Natural killer cell (primary cell): ENCODE data around the gene PLCB1. TPM values are rescaled to one million over a fixed set of nuclear protein-coding genes. Genes with fewer than 3 reads are reported as not detected.

ENCODE experiments used
- ATAC-seq, 3 donors: fragments of 150-1000 bp in 2 of 3; fragments of 200-7000 bp in 1 of 3; cut with Tn5 transposase; 1 replicate in 1 of 3; 2 replicates in 2 of 3; pipeline ENCODE4 v1.10.0; 2021; ENCODE audit warnings: mild to moderate bottlenecking in 2 of 3, moderate library complexity in 2 of 3
- DNase-seq, 2 donors: peaks; one replicate each; pipeline versions ENCODE4 v3.0.0 to v3.0.0-alpha.2; 2013 to 2021; ENCODE audit warnings: mixed read lengths in 1 of 2
- H3K27ac ChIP-seq: one replicate; pipeline ENCODE4 v1.5.1; 2013; ENCODE audit warnings: mild to moderate bottlenecking, low read length
- H3K27me3 ChIP-seq: one replicate; pipeline ENCODE4 v1.6.1; 2013; ENCODE audit warnings: low read length; ENCODE audit not compliant: control insufficient read depth, insufficient read depth
- H3K36me3 ChIP-seq: one replicate; pipeline ENCODE4 v1.6.1; 2013; ENCODE audit warnings: low read length; ENCODE audit not compliant: control insufficient read depth, insufficient read depth
- H3K4me1 ChIP-seq: one replicate; pipeline ENCODE4 v1.6.1; 2013; ENCODE audit warnings: low read length; ENCODE audit not compliant: control insufficient read depth, insufficient read depth
- H3K4me3 ChIP-seq: one replicate; pipeline ENCODE4 v1.5.1; 2013; ENCODE audit warnings: low read length
- H3K9me3 ChIP-seq: one replicate; pipeline ENCODE4 v1.6.1; 2013; ENCODE audit warnings: low read length; ENCODE audit not compliant: control insufficient read depth, insufficient read depth
- H3K27ac Mint-ChIP-seq, 2 donors: one replicate each; pipeline ENCODE4 v1.8.0; 2022; ENCODE audit warnings: mild to moderate bottlenecking in 2 of 2, mixed read lengths in 2 of 2, moderate library complexity in 1 of 2
- H3K27me3 Mint-ChIP-seq, 2 donors: one replicate each; pipeline ENCODE4 v1.8.0; 2022; ENCODE audit warnings: low read depth in 2 of 2, mixed read lengths in 2 of 2
- H3K36me3 Mint-ChIP-seq: one replicate; pipeline ENCODE4 v1.8.0; 2022; ENCODE audit warnings: mixed read lengths
- H3K4me1 Mint-ChIP-seq, 2 donors: one replicate each; pipeline ENCODE4 v1.8.0; 2022; ENCODE audit warnings: mixed read lengths in 2 of 2
- H3K4me3 Mint-ChIP-seq: one replicate; pipeline ENCODE4 v1.8.0; 2022; ENCODE audit warnings: mild to moderate bottlenecking, moderate library complexity, mixed read lengths
- H3K9me3 Mint-ChIP-seq, 2 donors: one replicate each; pipeline ENCODE4 v1.8.0; 2022; ENCODE audit warnings: mixed read lengths in 2 of 2
- CTCF ChIP-seq: fragments of 200-600 bp; IDR thresholded peaks from one replicate; pipeline ENCODE4 v1.8.0; 2022; ENCODE audit warnings: antibody characterized with exemption
- WGBS: methylation state at CpG from one replicate; pipeline ENCODE4 v1.1.7; 2013; ENCODE audit warnings: missing lambda C conversion rate; ENCODE audit not compliant: insufficient coverage; 5-methylcytosine and 5-hydroxymethylcytosine counted together
- intact Hi-C: fragments of 100-400 bp; cut with micrococcal nuclease; formaldehyde crosslinking; loops from one replicate; pipeline ENCODE4 v1.14.2; 2022
- total RNA-seq, 4 donors: library from RNA; stranded (reverse); fragments of 120-200 nt in 1 of 4; gene quantifications; one replicate each; pipeline versions ENCODE4 v1.2.3 to v1.2.4, GENCODE V29; 2013 to 2022

Gene PLCB1
- total RNA-seq, 3 donors from 2014 or later (not counting 1 experiment from before 2014, with no cell fraction given), result 48.7 to 66.2 (median 57.7) TPM

- H3K4me1 ChIP-seq, result no peaks in the 10 kb centered on the region
- DNase-seq (no peak), ATAC-seq (no peak)
- peaks cover 5% of the 10 kb centered on the region for H3K36me3 Mint-ChIP-seq
- no peaks in the 10 kb centered on the region for H3K9me3 ChIP-seq
- H3K27me3 ChIP-seq, result no peaks in the 10 kb centered on the region
- 87% methylated on average over 4 of the region's 4 CpGs for WGBS
- H3K4me3 ChIP-seq, result no peak overlapping the region
- peaks cover 6% of the 10 kb centered on the region for H3K36me3 ChIP-seq
- TF ChIP-seq CTCF, result no peak
- no peaks in the 10 kb centered on the region for H3K27me3 Mint-ChIP-seq
- H3K27ac ChIP-seq, result no peak overlapping the region
- no peak overlapping the region for H3K4me3 Mint-ChIP-seq
- intact Hi-C loops, result no loop called here
- H3K27ac Mint-ChIP-seq, result no peak overlapping the region
- H3K9me3 Mint-ChIP-seq, result no peaks in the 10 kb centered on the region
- H3K4me1 Mint-ChIP-seq, result no peaks in the 10 kb centered on the region
These were observed 645.8 kb downstream of the PLCB1 start for GRCh38 chr20:8777911-8778310.

DNA sequence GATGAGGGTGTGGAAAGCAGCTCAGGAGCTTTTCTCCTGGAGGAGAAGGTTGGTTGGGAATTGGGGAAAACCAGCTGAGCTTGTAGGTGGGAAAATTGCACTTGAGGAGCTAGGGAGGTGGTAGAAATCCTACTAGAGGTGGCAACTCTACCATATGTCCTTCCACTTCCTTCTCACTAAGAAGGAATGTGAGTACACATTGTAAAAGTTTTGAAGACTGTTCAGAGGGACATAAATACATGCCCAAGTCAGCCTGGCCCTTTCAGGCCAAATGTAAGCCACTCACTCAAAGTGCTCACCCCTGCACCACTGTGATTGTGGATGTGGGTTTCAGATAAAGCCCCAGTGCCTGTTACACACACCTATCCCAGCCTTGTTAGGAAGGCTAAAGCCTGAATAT is 646.3 kb downstream of the PLCB1 start:
- H3K9me3 Mint-ChIP-seq, result no peaks in the 10 kb centered on the region
- no peak overlapping the region for H3K4me3 ChIP-seq
- no peaks in the 10 kb centered on the region for H3K27me3 Mint-ChIP-seq
- ATAC-seq (no peak), DNase-seq (no peak)
- H3K9me3 ChIP-seq, result no peaks in the 10 kb centered on the region
- intact Hi-C loops, result no loop called here
- H3K4me1 Mint-ChIP-seq, result no peaks in the 10 kb centered on the region
- H3K27ac Mint-ChIP-seq, result no peak overlapping the region
- TF ChIP-seq CTCF, result no peak
- no peaks in the 10 kb centered on the region for H3K4me1 ChIP-seq
- H3K36me3 ChIP-seq, result peaks cover 6% of the 10 kb centered on the region
- no peak overlapping the region for H3K4me3 Mint-ChIP-seq
- H3K36me3 Mint-ChIP-seq, result peaks cover 5% of the 10 kb centered on the region
- H3K27me3 ChIP-seq, result no peaks in the 10 kb centered on the region
- H3K27ac ChIP-seq, result no peak overlapping the region

- H3K4me3 ChIP-seq, result no peak overlapping the region
- H3K27ac Mint-ChIP-seq, result no peak overlapping the region
- no peaks in the 10 kb centered on the region for H3K4me1 Mint-ChIP-seq
- H3K4me1 ChIP-seq, result no peaks in the 10 kb centered on the region
- H3K27me3 Mint-ChIP-seq, result no peaks in the 10 kb centered on the region
- TF ChIP-seq CTCF, result no peak
- no peak overlapping the region for H3K4me3 Mint-ChIP-seq
- H3K36me3 Mint-ChIP-seq, result peaks cover 5% of the 10 kb centered on the region
- no peaks in the 10 kb centered on the region for H3K9me3 Mint-ChIP-seq
- no peaks in the 10 kb centered on the region for H3K27me3 ChIP-seq
- DNase-seq, result no peak
- H3K27ac ChIP-seq, result no peak overlapping the region
- H3K36me3 ChIP-seq, result peaks cover 2% of the 10 kb centered on the region
- no peak for ATAC-seq
- intact Hi-C loops, result no loop called here
- no peaks in the 10 kb centered on the region for H3K9me3 ChIP-seq
These were observed 648.8 kb downstream of the PLCB1 start for GRCh38 chr20:8780915-8781314.

DNA sequence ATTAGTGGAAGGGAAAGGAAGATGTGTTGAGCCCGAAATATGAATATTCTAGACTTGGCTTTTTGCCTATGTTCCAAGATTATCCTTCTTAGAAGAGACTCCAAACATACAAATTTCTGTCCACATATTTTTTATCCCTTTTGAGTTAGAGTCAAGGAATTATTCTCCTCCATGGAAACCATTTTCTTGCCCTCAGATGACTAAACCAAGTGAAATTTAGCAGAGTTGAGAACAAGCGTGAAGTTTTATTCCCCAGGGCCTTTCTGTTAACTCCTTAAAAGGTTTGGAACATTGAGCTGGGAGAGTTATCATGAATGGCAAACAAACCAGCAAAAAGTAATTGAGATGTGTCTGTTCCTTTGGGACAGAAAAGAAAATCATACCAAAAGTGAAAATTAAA is 650.7 kb downstream of the PLCB1 start:
- intact Hi-C loops, result no loop called here
- 80% methylated on average over 1 of the region's 2 CpGs for WGBS
- H3K4me1 Mint-ChIP-seq, result no peaks in the 10 kb centered on the region
- Histone ChIP-seq H3K9me3 (no peaks in the 10 kb centered on the region), H3K27me3 (no peaks in the 10 kb centered on the region), H3K4me3 (no peak overlapping the region), H3K4me1 (no peaks in the 10 kb centered on the region), H3K27ac (no peak overlapping the region), H3K36me3 (peaks cover 2% of the 10 kb centered on the region)
- H3K27me3 Mint-ChIP-seq, result no peaks in the 10 kb centered on the region
- H3K36me3 Mint-ChIP-seq, result no peaks in the 10 kb centered on the region
- H3K9me3 Mint-ChIP-seq, result no peaks in the 10 kb centered on the region
- ATAC-seq (no peak), DNase-seq (no peak)
- TF ChIP-seq CTCF, result no peak
- H3K27ac Mint-ChIP-seq, result no peak overlapping the region
- H3K4me3 Mint-ChIP-seq, result no peak overlapping the region
